WTC11 (cell line): ENCODE measurements around the gene NXPH4. TPM values are rescaled to one million over a fixed set of nuclear protein-coding genes. Genes with fewer than 3 reads are reported as not detected.

ENCODE experiments used
- ATAC-seq: fragments of 200-7000 bp; cut with Tn5 transposase; 2 replicates; pipeline ENCODE4 v1.10.0; 2021; ENCODE audit warnings: mild to moderate bottlenecking, moderate library complexity
- CTCF ChIA-PET: fragments of 300-600 bp; sonication (Branson Sonifier 250); formaldehyde crosslinking; loops from one replicate; lab custom pipeline; 2021; ENCODE audit warnings: antibody characterized with exemption; lab: Charles Lee
- POLR2A ChIA-PET: fragments of 350-600 bp; sonication (Branson Sonifier 250); formaldehyde crosslinking; loops from one replicate; lab custom pipeline; 2021; ENCODE audit warnings: antibody characterized with exemption; lab: Charles Lee
- DNase-seq: peaks from one replicate; pipeline ENCODE4 v3.0.0; 2021; ENCODE audit warnings: low spot score
- H3K27ac Mint-ChIP-seq: 2 replicates; pipeline ENCODE4 v1.8.0; 2021; ENCODE audit warnings: mixed read lengths
- H3K27me3 Mint-ChIP-seq: 2 replicates; pipeline ENCODE4 v1.8.0; 2021; ENCODE audit warnings: low read depth, mild to moderate bottlenecking, moderate library complexity, mixed read lengths
- H3K36me3 Mint-ChIP-seq: 2 replicates; pipeline ENCODE4 v1.8.0; 2021; ENCODE audit warnings: mixed read lengths
- H3K4me1 Mint-ChIP-seq: 2 replicates; pipeline ENCODE4 v1.8.0; 2022; ENCODE audit warnings: mixed read lengths
- H3K4me3 Mint-ChIP-seq: 2 replicates; pipeline ENCODE4 v1.8.0; 2021; ENCODE audit warnings: mild to moderate bottlenecking, moderate library complexity, mixed read lengths
- H3K9me3 Mint-ChIP-seq: 2 replicates; pipeline ENCODE4 v1.8.0; 2021; ENCODE audit warnings: mixed read lengths
- CBFB ChIP-seq: sonication (generic); formaldehyde crosslinking; IDR thresholded peaks from 2 replicates; pipeline ENCODE4 v1.8.1; 2022; ENCODE audit warnings: mild to moderate bottlenecking, low read depth, missing genetic modification reagents
- FOXJ3 ChIP-seq: sonication (generic); formaldehyde crosslinking; IDR thresholded peaks from 2 replicates; pipeline ENCODE4 v1.9.0; 2021; ENCODE audit warnings: missing genetic modification reagents, mild to moderate bottlenecking, borderline replicate concordance
- GABPB1 ChIP-seq: sonication (generic); formaldehyde crosslinking; IDR thresholded peaks from 2 replicates; pipeline ENCODE4 v1.8.1; 2023; ENCODE audit warnings: mild to moderate bottlenecking, missing genetic modification reagents
- GRHL2 ChIP-seq: fragments of 250-450 bp; sonication (Bioruptor Pico); IDR thresholded peaks from 2 replicates; pipeline ENCODE4 v1.8.0; 2022; ENCODE audit warnings: mild to moderate bottlenecking, moderate library complexity; ENCODE audit not compliant: insufficient replicate concordance, severe bottlenecking
- GTF2I ChIP-seq: fragments of 250-450 bp; sonication (Bioruptor Pico); conservative IDR thresholded peaks from 2 replicates; pipeline ENCODE4 v1.4.0; 2021; ENCODE audit warnings: mild to moderate bottlenecking
- IRF2 ChIP-seq: sonication (generic); formaldehyde crosslinking; IDR thresholded peaks from 2 replicates; pipeline ENCODE4 v1.8.0; 2022; ENCODE audit warnings: low read depth, missing genetic modification reagents, borderline replicate concordance
- MAX ChIP-seq: sonication (generic); formaldehyde crosslinking; IDR thresholded peaks from 2 replicates; pipeline ENCODE4 v1.8.0; 2022; ENCODE audit warnings: mild to moderate bottlenecking, missing genetic modification reagents
- NR2C2 ChIP-seq: sonication (generic); formaldehyde crosslinking; IDR thresholded peaks from 2 replicates; pipeline ENCODE4 v1.8.0; 2022; ENCODE audit warnings: mild to moderate bottlenecking, missing genetic modification reagents
- RORB ChIP-seq: fragments of 250-450 bp; sonication (Bioruptor Pico); IDR thresholded peaks from 2 replicates; pipeline ENCODE4 v1.9.0; 2021; ENCODE audit warnings: mild to moderate bottlenecking
- STAT6 ChIP-seq: sonication (generic); formaldehyde crosslinking; conservative IDR thresholded peaks from 2 replicates; pipeline ENCODE4 v1.8.1; 2023; ENCODE audit warnings: mild to moderate bottlenecking, low read depth, missing genetic modification reagents, moderate library complexity
- TEAD4 ChIP-seq: sonication (generic); formaldehyde crosslinking; IDR thresholded peaks from 2 replicates; pipeline ENCODE4 v1.8.0; 2022; ENCODE audit warnings: mild to moderate bottlenecking, missing genetic modification reagents
- ZNF138 ChIP-seq: sonication (generic); formaldehyde crosslinking; conservative IDR thresholded peaks from 2 replicates; pipeline ENCODE4 v1.8.1; 2022; ENCODE audit warnings: mild to moderate bottlenecking, moderate library complexity, missing genetic modification reagents
- total RNA-seq: library from RNA; stranded (reverse); gene quantifications from 3 replicates; pipeline ENCODE4 v1.2.3, GENCODE V29; 2021
- TF ChIP-seq, protein P1 (sequence below): sonication (generic); formaldehyde crosslinking; IDR thresholded peaks from 2 replicates; pipeline ENCODE4 v1.8.1; 2023; ENCODE audit warnings: mild to moderate bottlenecking, missing genetic modification reagents, moderate library complexity
- TF ChIP-seq, protein P2 (sequence below): sonication (generic); formaldehyde crosslinking; IDR thresholded peaks from 2 replicates; pipeline ENCODE4 v1.8.1; 2023; ENCODE audit warnings: mild to moderate bottlenecking, missing genetic modification reagents
- TF ChIP-seq, protein P3 (sequence below): sonication (generic); formaldehyde crosslinking; IDR thresholded peaks from 2 replicates; pipeline ENCODE4 v1.8.1; 2022; ENCODE audit warnings: mild to moderate bottlenecking, missing genetic modification reagents, moderate library complexity, borderline replicate concordance

NXPH4 gene
- total RNA-seq, 1 experiment from 2014 or later: 4.9 TPM

DNA sequence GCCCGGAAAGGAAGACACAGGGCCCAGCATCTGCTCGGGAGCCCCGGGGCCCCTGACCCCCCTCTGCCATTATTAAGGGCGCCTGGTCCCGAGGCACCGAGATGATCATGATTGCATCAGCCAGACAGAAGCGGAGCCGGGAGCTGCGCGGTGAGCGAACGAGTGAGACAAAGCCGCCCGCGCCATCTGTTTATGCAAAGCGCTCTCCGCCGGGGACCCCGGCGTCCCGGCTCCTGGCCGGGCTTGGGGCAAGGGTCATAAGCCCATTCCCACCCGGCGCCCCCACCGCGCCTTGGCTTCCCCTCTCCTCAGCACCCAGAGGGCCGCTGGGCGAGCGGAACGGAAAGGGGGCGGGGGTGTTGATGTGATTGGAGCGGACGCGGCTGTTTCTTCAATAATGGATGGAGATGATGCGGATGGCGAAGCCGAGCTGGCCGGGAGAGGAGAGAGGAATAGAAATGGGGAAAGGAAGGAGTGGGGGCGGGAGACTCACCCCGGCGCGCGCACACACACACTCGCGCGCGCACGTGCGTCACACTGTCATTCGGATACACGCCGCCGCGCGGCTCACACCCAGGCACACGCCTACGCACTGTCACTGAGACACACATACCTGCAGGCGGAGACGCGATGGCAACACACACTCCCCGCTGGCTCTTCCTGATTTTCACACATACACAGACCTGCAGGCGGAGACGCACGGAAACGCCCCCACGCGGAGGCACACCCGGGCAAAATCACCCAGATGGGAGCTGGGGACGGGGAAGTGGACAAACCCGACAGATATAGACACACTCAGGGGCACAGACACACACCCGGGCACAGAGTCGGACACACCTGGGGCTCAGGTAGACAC, 23.7 kb downstream of the NXPH4 start (continued):
- TF ChIP-seq STAT6 (no peak), FOXJ3 (no peak), ZNF138 (CRISPR knock-in tag) (no peak), CBFB (CRISPR knock-in tag) (no peak), TEAD4 (CRISPR knock-in tag) (0 out of 2 replicates have a peak, but pooled peaks have one; percentile 34), MAX (CRISPR knock-in tag) (peak; percentile 49; the same call in 1 of the 2 replicates), NR2C2 (CRISPR knock-in tag) (no peak), GABPB1 (CRISPR knock-in tag) (peak; percentile 97)
- TF ChIP-seq, protein P1, sequence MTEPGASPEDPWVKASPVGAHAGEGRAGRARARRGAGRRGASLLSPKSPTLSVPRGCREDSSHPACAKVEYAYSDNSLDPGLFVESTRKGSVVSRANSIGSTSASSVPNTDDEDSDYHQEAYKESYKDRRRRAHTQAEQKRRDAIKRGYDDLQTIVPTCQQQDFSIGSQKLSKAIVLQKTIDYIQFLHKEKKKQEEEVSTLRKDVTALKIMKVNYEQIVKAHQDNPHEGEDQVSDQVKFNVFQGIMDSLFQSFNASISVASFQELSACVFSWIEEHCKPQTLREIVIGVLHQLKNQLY (CRISPR knock-in tag): no peak
- TF ChIP-seq, protein P2, sequence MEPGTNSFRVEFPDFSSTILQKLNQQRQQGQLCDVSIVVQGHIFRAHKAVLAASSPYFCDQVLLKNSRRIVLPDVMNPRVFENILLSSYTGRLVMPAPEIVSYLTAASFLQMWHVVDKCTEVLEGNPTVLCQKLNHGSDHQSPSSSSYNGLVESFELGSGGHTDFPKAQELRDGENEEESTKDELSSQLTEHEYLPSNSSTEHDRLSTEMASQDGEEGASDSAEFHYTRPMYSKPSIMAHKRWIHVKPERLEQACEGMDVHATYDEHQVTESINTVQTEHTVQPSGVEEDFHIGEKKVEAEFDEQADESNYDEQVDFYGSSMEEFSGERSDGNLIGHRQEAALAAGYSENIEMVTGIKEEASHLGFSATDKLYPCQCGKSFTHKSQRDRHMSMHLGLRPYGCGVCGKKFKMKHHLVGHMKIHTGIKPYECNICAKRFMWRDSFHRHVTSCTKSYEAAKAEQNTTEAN (CRISPR knock-in tag): no peak

DNA sequence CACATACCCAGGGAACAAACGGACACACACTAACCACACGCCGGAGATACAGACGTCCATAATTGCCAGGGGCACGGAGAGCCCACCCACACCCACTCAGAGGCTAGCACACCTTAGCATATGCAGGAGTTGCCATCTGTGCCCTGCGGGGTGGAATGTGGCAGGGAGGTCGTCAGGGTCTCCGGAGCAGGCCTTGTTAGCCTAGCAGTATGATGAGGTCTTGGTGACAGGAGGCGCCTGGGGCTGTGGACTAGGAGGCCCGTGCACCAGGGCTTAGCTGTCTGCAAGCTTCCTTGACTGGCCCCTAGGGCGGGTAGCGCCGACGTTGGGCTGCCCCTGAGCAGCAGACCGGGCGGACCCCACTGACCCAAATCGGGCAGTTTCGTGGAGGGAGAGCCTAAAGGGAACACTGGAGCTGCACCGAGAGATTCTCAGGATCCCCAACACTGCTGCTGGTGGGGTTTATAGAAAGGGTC, 24.4 kb downstream of the NXPH4 start:
- TF ChIP-seq IRF2 (no peak), GRHL2 (CRISPR knock-in tag) (no peak), RORB (no peak), GTF2I (no peak)
- TF ChIP-seq, protein P3, sequence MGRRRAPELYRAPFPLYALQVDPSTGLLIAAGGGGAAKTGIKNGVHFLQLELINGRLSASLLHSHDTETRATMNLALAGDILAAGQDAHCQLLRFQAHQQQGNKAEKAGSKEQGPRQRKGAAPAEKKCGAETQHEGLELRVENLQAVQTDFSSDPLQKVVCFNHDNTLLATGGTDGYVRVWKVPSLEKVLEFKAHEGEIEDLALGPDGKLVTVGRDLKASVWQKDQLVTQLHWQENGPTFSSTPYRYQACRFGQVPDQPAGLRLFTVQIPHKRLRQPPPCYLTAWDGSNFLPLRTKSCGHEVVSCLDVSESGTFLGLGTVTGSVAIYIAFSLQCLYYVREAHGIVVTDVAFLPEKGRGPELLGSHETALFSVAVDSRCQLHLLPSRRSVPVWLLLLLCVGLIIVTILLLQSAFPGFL (CRISPR knock-in tag): no peak
- TF ChIP-seq, all 79 proteins: peak for 0
- H3K4me3 Mint-ChIP-seq: peak overlapping the region; percentile 84
- peak; percentile 71 for DNase-seq
- H3K36me3 Mint-ChIP-seq: no peaks in the 10 kb centered on the region
- CTCF ChIA-PET: interaction anchor here (0.5 to 18.5 kb wide), 14 partner anchors 10 to 218 kb away, joined by 3 to 660 read pairs (median 4); partner anchors contain the start of genes GLI1, INHBE, LRP1 and NXPH4
- H3K4me1 Mint-ChIP-seq: peaks cover 66% of the 10 kb centered on the region
- ATAC-seq: peak; percentile 6
- H3K27ac Mint-ChIP-seq: no peak overlapping the region
- no peaks in the 10 kb centered on the region for H3K9me3 Mint-ChIP-seq
- POLR2A ChIA-PET: interaction anchor here (0.7 to 9.7 kb wide), 6 partner anchors 9 to 214 kb away, joined by 3 to 97 read pairs (median 28); partner anchors contain the start of genes INHBE and SHMT2
- H3K27me3 Mint-ChIP-seq: peaks cover 84% of the 10 kb centered on the region
